B cell (primary cell): ENCODE data around the gene SLC7A6OS. TPM values are rescaled to one million over a fixed set of nuclear protein-coding genes. Genes with fewer than 3 reads are reported as not detected.

Experiments
- ATAC-seq: fragments of 200-7000 bp; cut with Tn5 transposase; one replicate; pipeline ENCODE4 v1.10.0; 2021; ENCODE audit warnings: low read depth, mild to moderate bottlenecking, moderate number of reproducible peaks, moderate library complexity
- CTCF ChIA-PET: fragments of 350-600 bp; sonication (Branson Sonifier 250); formaldehyde crosslinking; loops from one replicate; lab custom pipeline; 2021; ENCODE audit warnings: antibody characterized with exemption, inconsistent platforms; lab: Charles Lee
- POLR2A ChIA-PET: fragments of 350-600 bp; sonication (Branson Sonifier 250); formaldehyde crosslinking; loops from one replicate; lab custom pipeline; 2021; ENCODE audit warnings: antibody characterized with exemption; lab: Charles Lee
- DNase-seq: peaks from one replicate; pipeline ENCODE4 v3.0.0; 2013
- H2AFZ ChIP-seq: 2 replicates; pipeline ENCODE4 v1.6.1; 2012; ENCODE audit warnings: mild to moderate bottlenecking, low read depth, low read length; ENCODE audit not compliant: insufficient read depth, poor library complexity, severe bottlenecking
- H3K27ac ChIP-seq, 2 donors: 1 replicate in 1 of 2; 2 replicates in 1 of 2; pipeline ENCODE4 v1.5.1; 2012 to 2013; ENCODE audit warnings: low read length in 2 of 2, mild to moderate bottlenecking in 2 of 2, moderate library complexity in 1 of 2
- H3K27me3 ChIP-seq, 4 experiments: fragments of 200-600 bp in 1 of 4; sonication (generic) in 1 of 4; replicated peaks in 1 of 4; 1 replicate in 2 of 4; 2 replicates in 2 of 4; pipeline versions ENCODE4 v1.6.1 to v1.7.0; 2013 to 2016; ENCODE audit warnings: low read length in 3 of 4, mild to moderate bottlenecking in 2 of 4, mixed read lengths in 1 of 4, moderate library complexity in 1 of 4; ENCODE audit not compliant: insufficient read depth in 4 of 4, control insufficient read depth in 3 of 4; ENCODE audit errors: control extremely low read depth in 1 of 4
- H3K36me3 ChIP-seq, 2 experiments: replicated peaks in 1 of 2; 1 replicate in 1 of 2; 2 replicates in 1 of 2; pipeline versions ENCODE4 v1.6.1 to v1.7.1; 2013; ENCODE audit warnings: low read length in 1 of 2; ENCODE audit not compliant: insufficient read depth in 2 of 2, control insufficient read depth in 1 of 2; ENCODE audit errors: control extremely low read depth in 1 of 2, extremely low read depth in 1 of 2
- H3K4me1 ChIP-seq, 2 donors: fragments of 200-600 bp in 1 of 2; sonication (generic) in 1 of 2; 1 replicate in 1 of 2; 2 replicates in 1 of 2; pipeline versions ENCODE4 v1.5.1 to v1.6.1; 2013 to 2017; ENCODE audit warnings: low read length in 2 of 2; ENCODE audit not compliant: control insufficient read depth in 2 of 2, insufficient read depth in 2 of 2
- H3K4me2 ChIP-seq: replicated peaks from 2 replicates; pipeline ENCODE3; 2012; ENCODE audit warnings: mild to moderate bottlenecking, low read depth, low read length; ENCODE audit not compliant: poor library complexity, severe bottlenecking
- H3K4me3 ChIP-seq, 5 experiments: fragments of 200-600 bp in 1 of 5; sonication (generic) in 1 of 5; 1 replicate in 3 of 5; 2 replicates in 2 of 5; pipeline versions ENCODE4 v1.5.1 to v1.7.0; 2011 to 2016; ENCODE audit warnings: low read length in 4 of 5, mild to moderate bottlenecking in 4 of 5, low read depth in 2 of 5, control low read depth in 1 of 5, moderate library complexity in 1 of 5; ENCODE audit not compliant: insufficient read depth in 1 of 5; ENCODE audit errors: control extremely low read depth in 1 of 5, extremely low read depth in 1 of 5
- H3K79me2 ChIP-seq: fragments of 200-600 bp; sonication (generic); one replicate; pipeline ENCODE4 v1.6.0; 2016; ENCODE audit warnings: low read length; ENCODE audit not compliant: control insufficient read depth, insufficient read depth
- H3K9ac ChIP-seq: fragments of 200-600 bp; sonication (generic); 2 replicates; pipeline ENCODE4 v1.6.1; 2017; ENCODE audit warnings: mild to moderate bottlenecking, low read length, moderate library complexity
- H3K9me3 ChIP-seq, 3 donors: one replicate each; pipeline versions ENCODE4 v1.6.1 to v1.7.1; 2013; ENCODE audit warnings: low read length in 2 of 3; ENCODE audit not compliant: control insufficient read depth in 2 of 3, insufficient read depth in 1 of 3; ENCODE audit errors: control extremely low read depth in 1 of 3
- H4K20me1 ChIP-seq: 2 replicates; pipeline ENCODE4 v1.6.0; 2012; ENCODE audit warnings: mild to moderate bottlenecking, low read length; ENCODE audit not compliant: insufficient read depth, control insufficient read depth, poor library complexity, severe bottlenecking
- H3K27ac Mint-ChIP-seq: one replicate; pipeline ENCODE4 v1.8.0; 2021; ENCODE audit warnings: mixed read lengths
- H3K27me3 Mint-ChIP-seq: one replicate; pipeline ENCODE4 v1.8.0; 2021; ENCODE audit warnings: mixed read lengths
- H3K4me1 Mint-ChIP-seq: one replicate; pipeline ENCODE4 v1.8.0; 2021; ENCODE audit warnings: mixed read lengths
- H3K4me3 Mint-ChIP-seq: one replicate; pipeline ENCODE4 v1.8.0; 2021; ENCODE audit warnings: mixed read lengths
- H3K9me3 Mint-ChIP-seq: one replicate; pipeline ENCODE4 v1.8.0; 2022; ENCODE audit warnings: mixed read lengths; ENCODE audit not compliant: insufficient read depth
- EZH2 ChIP-seq: IDR thresholded peaks from 2 replicates; pipeline ENCODE4 v1.6.1; 2012; ENCODE audit warnings: borderline replicate concordance, low read depth, mild to moderate bottlenecking, moderate library complexity, low read length; ENCODE audit not compliant: insufficient read depth, poor library complexity, severe bottlenecking
- WGBS: methylation state at CpG from one replicate; pipeline ENCODE4 v1.1.5; 2013; ENCODE audit warnings: missing lambda C conversion rate; ENCODE audit not compliant: insufficient coverage; 5-methylcytosine and 5-hydroxymethylcytosine counted together
- intact Hi-C: fragments of 100-400 bp; cut with micrococcal nuclease; formaldehyde crosslinking; loops from one replicate; pipeline ENCODE4 v1.10.0; 2022
- polyA plus RNA-seq: library from polyadenylated mRNA; depleted of rRNA; stranded (reverse); fragments of >200 nt; gene quantifications from 2 replicates; pipeline ENCODE4 v1.2.3, GENCODE V29; 2012
- total RNA-seq, 2 donors: library from RNA; stranded (reverse); fragments of 120-200 nt in 1 of 2; gene quantifications; 1 replicate in 1 of 2; 2 replicates in 1 of 2; pipeline versions ENCODE4 v1.2.3 to v1.2.4, GENCODE V29; 2013 to 2022
- TF ChIP-seq, protein P1 (sequence below): fragments of 200-600 bp; IDR thresholded peaks from one replicate; pipeline ENCODE4 v1.8.0; 2022; ENCODE audit warnings: antibody characterized with exemption, mild to moderate bottlenecking

The SLC7A6OS gene
- total and polyA plus RNA-seq, 2 donors (not counting 1 experiment from before 2014, with no cell fraction given) = 9.9 to 54.1 TPM

DNA sequence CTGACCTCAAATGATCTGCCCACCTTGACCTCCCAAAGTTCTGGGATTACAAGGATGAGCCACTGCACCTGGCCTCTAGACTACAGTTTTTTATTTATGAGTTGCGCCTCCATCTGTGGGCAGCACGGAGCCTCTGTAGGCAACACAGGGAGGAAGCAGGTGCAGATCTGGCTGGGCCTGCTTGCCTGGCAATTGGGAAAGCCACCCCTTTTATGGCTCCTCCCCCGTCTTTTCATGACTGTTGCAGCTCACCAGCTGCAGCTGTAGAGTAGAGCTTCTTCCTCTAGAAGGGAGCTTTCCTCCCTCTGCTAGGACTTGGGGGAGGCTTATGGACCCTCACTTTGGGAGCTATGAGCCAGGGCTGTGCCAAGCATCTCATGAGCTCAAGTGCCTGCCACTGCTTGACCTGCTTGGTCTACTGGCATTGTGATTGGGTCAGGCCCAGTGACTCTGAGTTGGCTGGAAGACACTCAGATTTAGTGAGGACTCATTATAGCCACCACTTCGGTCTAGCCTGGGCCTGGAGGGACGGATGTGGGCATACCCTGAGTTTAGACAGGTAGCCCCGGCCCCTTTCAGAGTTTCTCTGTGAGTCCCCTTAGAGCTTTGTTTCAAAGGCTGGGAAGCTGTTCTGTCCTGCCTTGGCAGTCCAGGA lies 53.4 kb downstream of the SLC7A6OS start:
- H2AFZ ChIP-seq = peak overlapping the region; percentile 55
- peaks cover 21 to 37% of the 10 kb centered on the region in 2 donors for H3K4me1 ChIP-seq
- H3K9me3 ChIP-seq = no peaks in the 10 kb centered on the region
- H3K27ac ChIP-seq = peak overlapping the region; percentile 50 to 55
- ATAC-seq (peak; percentile 88), DNase-seq (peak; percentile 76)
- WGBS = 13% methylated on average over 6 of the region's 6 CpGs
- peaks cover 26% of the 10 kb centered on the region for H3K79me2 ChIP-seq
- ChIA-PET CTCF (interaction anchor here (0.5 to 15.1 kb wide), 11 partner anchors 12 to 932 kb away, joined by 3 to 554 read pairs (median 8); partner anchors contain the start of genes ESRP2, PLA2G15, PRMT7 and SLC7A6OS), POLR2A (interaction anchor here (0.5 to 1.2 kb wide), 3 partner anchors 14 to 53 kb away, joined by 3 to 4 read pairs (median 3); partner anchors contain the start of genes PRMT7 and SLC7A6OS)
- Mint-ChIP-seq H3K4me1 (peaks cover 31% of the 10 kb centered on the region), H3K27ac (peak overlapping the region; percentile 90), H3K27me3 (no peaks in the 10 kb centered on the region), H3K9me3 (no peaks in the 10 kb centered on the region), H3K4me3 (peak overlapping the region; percentile 41)
- H3K36me3 ChIP-seq = peaks cover 0 to 31% of the 10 kb centered on the region in 2 experiments
- H3K27me3 ChIP-seq = no peaks in the 10 kb centered on the region
- H3K4me3 ChIP-seq = no peak overlapping the region
- intact Hi-C loops = no loop called here
- H3K4me2 ChIP-seq = peak overlapping the region; percentile 51
- H3K9ac ChIP-seq = no peak overlapping the region
- TF ChIP-seq, protein P1, sequence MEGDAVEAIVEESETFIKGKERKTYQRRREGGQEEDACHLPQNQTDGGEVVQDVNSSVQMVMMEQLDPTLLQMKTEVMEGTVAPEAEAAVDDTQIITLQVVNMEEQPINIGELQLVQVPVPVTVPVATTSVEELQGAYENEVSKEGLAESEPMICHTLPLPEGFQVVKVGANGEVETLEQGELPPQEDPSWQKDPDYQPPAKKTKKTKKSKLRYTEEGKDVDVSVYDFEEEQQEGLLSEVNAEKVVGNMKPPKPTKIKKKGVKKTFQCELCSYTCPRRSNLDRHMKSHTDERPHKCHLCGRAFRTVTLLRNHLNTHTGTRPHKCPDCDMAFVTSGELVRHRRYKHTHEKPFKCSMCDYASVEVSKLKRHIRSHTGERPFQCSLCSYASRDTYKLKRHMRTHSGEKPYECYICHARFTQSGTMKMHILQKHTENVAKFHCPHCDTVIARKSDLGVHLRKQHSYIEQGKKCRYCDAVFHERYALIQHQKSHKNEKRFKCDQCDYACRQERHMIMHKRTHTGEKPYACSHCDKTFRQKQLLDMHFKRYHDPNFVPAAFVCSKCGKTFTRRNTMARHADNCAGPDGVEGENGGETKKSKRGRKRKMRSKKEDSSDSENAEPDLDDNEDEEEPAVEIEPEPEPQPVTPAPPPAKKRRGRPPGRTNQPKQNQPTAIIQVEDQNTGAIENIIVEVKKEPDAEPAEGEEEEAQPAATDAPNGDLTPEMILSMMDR = no peak
- no peak for TF ChIP-seq EZH2
- H4K20me1 ChIP-seq = peaks cover 7% of the 10 kb centered on the region

DNA sequence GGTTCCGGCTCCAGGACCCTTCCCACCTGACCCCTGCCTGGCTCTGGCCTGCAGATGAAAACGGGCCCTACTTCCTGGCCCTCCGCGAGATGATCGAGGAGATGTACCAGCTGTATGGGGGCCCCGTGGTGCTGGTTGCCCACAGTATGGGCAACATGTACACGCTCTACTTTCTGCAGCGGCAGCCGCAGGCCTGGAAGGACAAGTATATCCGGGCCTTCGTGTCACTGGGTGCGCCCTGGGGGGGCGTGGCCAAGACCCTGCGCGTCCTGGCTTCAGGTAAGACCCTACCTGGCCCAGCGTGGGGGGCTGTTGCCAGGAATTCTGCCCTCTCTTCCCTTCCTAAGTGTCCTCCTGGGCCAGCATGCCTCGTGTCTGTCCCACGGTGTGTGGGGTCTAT lies 55.0 kb downstream of the SLC7A6OS start:
- H3K4me2 ChIP-seq = no peak overlapping the region
- H3K9ac ChIP-seq = no peak overlapping the region
- H3K27ac ChIP-seq = no peak overlapping the region
- DNase-seq (no peak), ATAC-seq (no peak)
- H3K27me3 ChIP-seq = no peaks in the 10 kb centered on the region
- peaks cover 0 to 31% of the 10 kb centered on the region in 2 experiments for H3K36me3 ChIP-seq
- no peak overlapping the region for H3K4me3 ChIP-seq
- H3K79me2 ChIP-seq = peaks cover 10% of the 10 kb centered on the region
- no peak overlapping the region for H2AFZ ChIP-seq
- Mint-ChIP-seq H3K4me3 (no peak overlapping the region), H3K27me3 (no peaks in the 10 kb centered on the region), H3K4me1 (peaks cover 32% of the 10 kb centered on the region), H3K9me3 (no peaks in the 10 kb centered on the region), H3K27ac (no peak overlapping the region)
- POLR2A ChIA-PET = no interaction called here
- 98% methylated on average over 16 of the region's 18 CpGs for WGBS
- intact Hi-C loops = no loop called here
- H3K4me1 ChIP-seq = peaks cover 35 to 39% of the 10 kb centered on the region in 2 donors
- TF ChIP-seq, protein P1 = no peak
- H4K20me1 ChIP-seq = no peaks in the 10 kb centered on the region
- H3K9me3 ChIP-seq = no peaks in the 10 kb centered on the region
- CTCF ChIA-PET = interaction anchor here (1.0 to 15.1 kb wide), 3 partner anchors 8 to 72 kb away, joined by 4 to 554 read pairs (median 8); partner anchors contain the start of gene SLC7A6
